ENCODE measurements around the gene KRTAP1-5.
A peak's percentile ranks its signal among the peaks of the same experiment; 100 is the strongest.

The KRTAP1-5 gene, protein sequence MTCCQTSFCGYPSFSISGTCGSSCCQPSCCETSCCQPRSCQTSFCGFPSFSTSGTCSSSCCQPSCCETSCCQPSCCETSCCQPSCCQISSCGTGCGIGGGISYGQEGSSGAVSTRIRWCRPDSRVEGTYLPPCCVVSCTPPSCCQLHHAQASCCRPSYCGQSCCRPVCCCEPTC

DNA sequence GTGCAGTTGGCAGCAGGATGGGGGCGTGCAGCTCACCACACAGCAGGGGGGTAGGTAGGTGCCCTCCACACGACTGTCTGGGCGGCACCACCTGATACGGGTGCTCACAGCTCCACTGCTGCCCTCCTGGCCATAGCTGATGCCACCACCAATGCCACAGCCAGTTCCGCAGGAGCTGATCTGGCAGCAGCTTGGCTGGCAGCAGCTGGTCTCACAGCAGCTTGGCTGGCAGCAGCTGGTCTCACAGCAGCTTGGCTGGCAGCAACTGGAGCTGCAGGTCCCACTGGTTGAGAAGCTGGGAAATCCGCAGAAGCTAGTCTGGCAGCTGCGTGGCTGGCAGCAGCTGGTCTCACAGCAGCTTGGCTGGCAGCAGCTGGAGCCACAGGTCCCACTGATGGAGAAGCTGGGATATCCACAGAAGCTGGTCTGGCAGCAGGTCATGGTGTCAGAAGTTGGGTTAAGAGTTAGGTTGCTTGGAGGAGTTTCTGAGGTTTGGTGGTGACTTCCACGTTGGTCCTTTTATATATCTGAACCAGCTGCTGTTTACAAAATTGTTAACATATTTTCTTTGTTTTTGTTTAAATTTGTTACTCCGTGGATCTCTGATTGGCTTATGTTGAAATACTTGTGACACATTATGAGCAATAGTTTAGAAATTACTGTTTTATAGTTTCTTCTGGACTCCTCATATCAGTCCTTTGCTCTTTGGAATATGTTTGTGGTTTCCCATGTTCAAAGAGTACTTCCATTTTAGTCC, at the start of gene KRTAP1-5:
Gene KRTAP1-5, minus strand, starts transcription at position 494 of the 757 bp plus-strand sequence. Its CDS starts 53 bp downstream, at position 441.
- Histone ChIP-seq H3K27ac (ENCODE audit: poor library complexity, severe bottlenecking) (peak within 1 kb of the TSS; percentile 1), H3K27me3 (ENCODE audit: insufficient read depth, poor library complexity, severe bottlenecking) (no peaks in the 10 kb centered on the region)

DNA sequence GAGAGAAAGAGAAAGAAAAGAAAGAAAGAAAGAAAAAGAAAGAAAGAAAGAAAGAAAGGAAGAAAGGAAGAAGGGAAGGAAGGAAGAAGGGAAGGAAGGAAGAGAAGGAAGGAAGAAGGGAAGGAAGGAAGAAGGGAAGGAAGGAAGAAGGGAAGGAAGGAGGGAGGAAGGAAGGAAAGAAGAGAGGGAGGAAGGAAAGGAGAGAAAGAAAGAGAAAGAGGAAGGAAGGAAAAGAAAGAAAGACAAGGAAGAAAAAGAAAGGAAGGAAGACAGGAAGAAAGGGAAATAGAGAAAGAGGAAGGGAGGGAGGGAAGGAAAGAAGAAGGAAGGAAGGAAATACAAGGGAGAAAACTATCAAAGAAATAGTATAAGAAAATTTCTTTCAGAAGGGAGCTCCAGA, 49.8 kb upstream of the KRTAP1-5 start:
- Histone ChIP-seq H3K4me3 (ENCODE audit: severe bottlenecking) (no peak overlapping the region), H3K27ac (ENCODE audit: poor library complexity, severe bottlenecking) (no peak overlapping the region)
- TF ChIP-seq, protein P1, sequence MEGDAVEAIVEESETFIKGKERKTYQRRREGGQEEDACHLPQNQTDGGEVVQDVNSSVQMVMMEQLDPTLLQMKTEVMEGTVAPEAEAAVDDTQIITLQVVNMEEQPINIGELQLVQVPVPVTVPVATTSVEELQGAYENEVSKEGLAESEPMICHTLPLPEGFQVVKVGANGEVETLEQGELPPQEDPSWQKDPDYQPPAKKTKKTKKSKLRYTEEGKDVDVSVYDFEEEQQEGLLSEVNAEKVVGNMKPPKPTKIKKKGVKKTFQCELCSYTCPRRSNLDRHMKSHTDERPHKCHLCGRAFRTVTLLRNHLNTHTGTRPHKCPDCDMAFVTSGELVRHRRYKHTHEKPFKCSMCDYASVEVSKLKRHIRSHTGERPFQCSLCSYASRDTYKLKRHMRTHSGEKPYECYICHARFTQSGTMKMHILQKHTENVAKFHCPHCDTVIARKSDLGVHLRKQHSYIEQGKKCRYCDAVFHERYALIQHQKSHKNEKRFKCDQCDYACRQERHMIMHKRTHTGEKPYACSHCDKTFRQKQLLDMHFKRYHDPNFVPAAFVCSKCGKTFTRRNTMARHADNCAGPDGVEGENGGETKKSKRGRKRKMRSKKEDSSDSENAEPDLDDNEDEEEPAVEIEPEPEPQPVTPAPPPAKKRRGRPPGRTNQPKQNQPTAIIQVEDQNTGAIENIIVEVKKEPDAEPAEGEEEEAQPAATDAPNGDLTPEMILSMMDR (IDR thresholded peaks at IDR 0.05; ENCODE audit: poor library complexity, severe bottlenecking), result no peak

More for the DNA sequence above, at the start of gene KRTAP1-5:
- Histone ChIP-seq H3K9me3 (ENCODE audit: severe bottlenecking) (no peaks in the 10 kb centered on the region), H3K36me3 (ENCODE audit: low read depth) (no peaks in the 10 kb centered on the region), H3K4me3 (ENCODE audit: severe bottlenecking) (no peak within 1 kb of the TSS), H3K4me1 (ENCODE audit: insufficient read depth, poor library complexity, severe bottlenecking) (peaks cover 9% of the 10 kb centered on the region)
- DNase-seq (ENCODE audit: low spot score) (no peak), ATAC-seq (ENCODE audit: low read depth) (peak; percentile 68)
- TF ChIP-seq, protein P1 (IDR thresholded peaks at IDR 0.05; ENCODE audit: poor library complexity, severe bottlenecking), result no peak

DNA sequence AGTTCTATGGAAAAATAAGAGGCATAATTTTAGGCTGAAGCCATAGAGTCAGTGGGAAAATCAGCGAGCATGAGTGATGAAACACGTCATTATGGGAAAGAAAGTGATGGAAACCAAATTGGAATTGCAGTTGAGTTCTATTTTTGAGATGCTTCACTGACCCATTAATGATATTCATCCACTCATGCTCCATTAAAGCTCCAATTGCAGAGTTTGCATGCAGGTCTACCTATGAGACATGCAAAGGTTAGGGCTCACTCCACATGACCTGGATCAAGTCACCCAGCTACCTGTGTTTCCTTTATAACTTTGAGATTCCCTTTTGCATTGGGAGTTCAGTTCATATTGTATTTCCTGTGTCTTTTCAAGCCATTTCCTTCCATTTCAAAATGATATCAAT, 46.7 kb upstream of the KRTAP1-5 start:
- TF ChIP-seq, protein P1 (IDR thresholded peaks at IDR 0.05; ENCODE audit: poor library complexity, severe bottlenecking), result no peak
- DNase-seq (ENCODE audit: low spot score), result no peak
- H3K36me3 ChIP-seq (ENCODE audit: low read depth), result no peaks in the 10 kb centered on the region
- H3K4me1 ChIP-seq (ENCODE audit: insufficient read depth, poor library complexity, severe bottlenecking), result no peaks in the 10 kb centered on the region
- no peaks in the 10 kb centered on the region for H3K27me3 ChIP-seq (ENCODE audit: insufficient read depth, poor library complexity, severe bottlenecking)
- no peak for ATAC-seq (ENCODE audit: low read depth)
- H3K9me3 ChIP-seq (ENCODE audit: severe bottlenecking), result no peaks in the 10 kb centered on the region
- H3K4me3 ChIP-seq (ENCODE audit: severe bottlenecking), result no peak overlapping the region
- no peak overlapping the region for H3K27ac ChIP-seq (ENCODE audit: poor library complexity, severe bottlenecking)

More for the DNA sequence above, 49.8 kb upstream of the KRTAP1-5 start:
- ATAC-seq (ENCODE audit: low read depth) (no peak), DNase-seq (ENCODE audit: low spot score) (no peak)
- Histone ChIP-seq H3K36me3 (ENCODE audit: low read depth) (no peaks in the 10 kb centered on the region), H3K27me3 (ENCODE audit: insufficient read depth, poor library complexity, severe bottlenecking) (no peaks in the 10 kb centered on the region), H3K9me3 (ENCODE audit: severe bottlenecking) (no peaks in the 10 kb centered on the region), H3K4me1 (ENCODE audit: insufficient read depth, poor library complexity, severe bottlenecking) (no peaks in the 10 kb centered on the region)

DNA sequence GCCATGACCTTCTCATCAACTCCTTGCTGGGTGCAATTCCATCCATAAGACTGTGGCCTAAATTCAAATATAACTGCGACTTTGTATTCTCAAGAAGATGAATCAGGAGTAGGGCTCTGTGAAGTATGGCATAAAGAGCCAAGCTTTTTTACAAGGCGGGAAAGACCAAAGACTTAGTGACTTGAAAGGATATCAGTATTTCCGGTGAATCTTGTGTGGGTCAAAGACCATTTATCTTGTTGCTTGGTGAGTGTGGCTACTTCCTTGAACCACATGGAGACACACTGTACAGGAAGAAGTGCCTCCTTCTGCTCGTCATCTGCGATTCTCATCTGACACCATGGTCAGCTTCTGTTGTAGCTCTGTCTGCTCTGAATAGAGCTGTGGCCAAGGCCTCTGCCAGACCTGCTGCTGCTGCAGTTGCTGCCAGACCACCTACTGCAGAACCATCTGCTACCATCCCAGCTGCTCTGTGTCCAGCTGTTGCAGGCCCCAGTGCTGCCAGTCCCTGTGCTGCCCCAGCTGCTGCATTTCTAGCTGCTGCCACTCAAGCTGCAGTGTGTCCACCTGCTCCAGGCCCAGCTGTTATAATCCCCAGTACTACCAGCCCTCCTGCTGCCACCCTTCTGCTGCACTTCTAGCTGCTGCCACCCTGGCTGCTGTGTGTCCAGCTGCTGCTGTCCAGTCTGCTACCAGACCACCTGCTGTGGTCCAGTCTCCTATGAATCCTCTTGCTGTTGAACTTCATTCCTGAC, 44.8 kb upstream of the KRTAP1-5 start:
- Histone ChIP-seq H3K36me3 (ENCODE audit: low read depth) (no peaks in the 10 kb centered on the region), H3K4me1 (ENCODE audit: insufficient read depth, poor library complexity, severe bottlenecking) (no peaks in the 10 kb centered on the region), H3K27me3 (ENCODE audit: insufficient read depth, poor library complexity, severe bottlenecking) (no peaks in the 10 kb centered on the region), H3K9me3 (ENCODE audit: severe bottlenecking) (no peaks in the 10 kb centered on the region), H3K27ac (ENCODE audit: poor library complexity, severe bottlenecking) (no peak overlapping the region), H3K4me3 (ENCODE audit: severe bottlenecking) (no peak overlapping the region)
- TF ChIP-seq, protein P1 (IDR thresholded peaks at IDR 0.05; ENCODE audit: poor library complexity, severe bottlenecking), result no peak
- ATAC-seq (ENCODE audit: low read depth) (no peak), DNase-seq (ENCODE audit: low spot score) (no peak)
